Osteoblast (primary cell): ENCODE results near the gene DNAJA2. TPM values are rescaled to one million over a fixed set of nuclear protein-coding genes. Genes with fewer than 3 reads are reported as not detected.

Experiments
- DNase-seq: peaks from one replicate; pipeline ENCODE4 v3.0.0; 2011; ENCODE audit warnings: low spot score, mixed read lengths; ENCODE audit not compliant: insufficient read length; ENCODE audit errors: missing footprints
- H2AFZ ChIP-seq: 2 replicates; pipeline ENCODE4 v1.6.0; 2011; ENCODE audit warnings: mild to moderate bottlenecking, low read length
- H3K27ac ChIP-seq: 2 replicates; pipeline ENCODE4 v1.5.1; 2011; ENCODE audit warnings: mild to moderate bottlenecking, low read depth, low read length, moderate library complexity
- H3K27me3 ChIP-seq: 2 replicates; pipeline ENCODE4 v1.6.0; 2012; ENCODE audit warnings: mild to moderate bottlenecking, control low read depth, inconsistent platforms, low read length, moderate library complexity; ENCODE audit not compliant: insufficient read depth
- H3K36me3 ChIP-seq: 2 replicates; pipeline ENCODE4 v1.5.1; 2011; ENCODE audit warnings: mild to moderate bottlenecking, low read length, control low read depth, moderate library complexity; ENCODE audit not compliant: insufficient read depth
- H3K4me1 ChIP-seq: 2 replicates; pipeline ENCODE4 v1.5.1; 2011; ENCODE audit warnings: mild to moderate bottlenecking, low read length, control low read depth, moderate library complexity; ENCODE audit not compliant: insufficient read depth
- H3K4me2 ChIP-seq: 2 replicates; pipeline ENCODE4 v1.6.0; 2011; ENCODE audit warnings: mild to moderate bottlenecking, low read length; ENCODE audit not compliant: insufficient read depth
- H3K4me3 ChIP-seq: fragments of 200-600 bp; sonication (generic); 3 replicates; pipeline ENCODE4 v1.5.1; 2012; ENCODE audit warnings: mild to moderate bottlenecking, low read length, inconsistent platforms; ENCODE audit not compliant: insufficient read depth
- H3K79me2 ChIP-seq: 2 replicates; pipeline ENCODE4 v1.6.0; 2012; ENCODE audit warnings: mild to moderate bottlenecking, low read length, control low read depth, inconsistent platforms; ENCODE audit not compliant: insufficient read depth
- H3K9me3 ChIP-seq: 2 replicates; pipeline ENCODE4 v1.5.1; 2011; ENCODE audit warnings: low read depth, low read length, control low read depth
- H4K20me1 ChIP-seq: 2 replicates; pipeline ENCODE4 v1.6.0; 2012; ENCODE audit warnings: mild to moderate bottlenecking, low read length, control low read depth; ENCODE audit not compliant: insufficient read depth
- CTCF ChIP-seq: IDR thresholded peaks from 2 replicates; pipeline ENCODE4 v1.5.1; 2011; ENCODE audit warnings: mild to moderate bottlenecking, low read depth, low read length, moderate library complexity; ENCODE audit errors: extremely low read depth
- total RNA-seq: library from RNA; depleted of rRNA; stranded (reverse); fragments of >200 nt; gene quantifications from 2 replicates; pipeline ENCODE4 v1.2.3, GENCODE V29; 2012

DNAJA2 gene
- total RNA-seq, 1 donor, result 83.2 TPM

- no peaks in the 10 kb centered on the region for H3K27me3 ChIP-seq
- H4K20me1 ChIP-seq, result peaks cover 21% of the 10 kb centered on the region
- H2AFZ ChIP-seq, result no peak overlapping the region
- H3K9me3 ChIP-seq, result no peaks in the 10 kb centered on the region
- H3K27ac ChIP-seq, result no peak overlapping the region
- TF ChIP-seq CTCF, result no peak
- no peak overlapping the region for H3K4me3 ChIP-seq
- peaks cover 7% of the 10 kb centered on the region for H3K4me1 ChIP-seq
- no peak overlapping the region for H3K4me2 ChIP-seq
- H3K36me3 ChIP-seq, result peaks cover 77% of the 10 kb centered on the region
- H3K79me2 ChIP-seq, result peaks cover 83% of the 10 kb centered on the region
- no peak for DNase-seq
These were observed 5.4 kb downstream of the DNAJA2 start for GRCh38 chr16:46968063-46968435.

GRCh38 chr16:46962629-46963028 lies 10.8 kb downstream of the DNAJA2 start:
- Histone ChIP-seq H3K27ac (peak overlapping the region; percentile 65), H3K4me1 (peaks cover 15% of the 10 kb centered on the region), H3K79me2 (peaks cover 68% of the 10 kb centered on the region), H3K9me3 (no peaks in the 10 kb centered on the region), H3K4me3 (no peak overlapping the region), H3K4me2 (peak overlapping the region; percentile 1), H4K20me1 (peaks cover 21% of the 10 kb centered on the region), H3K36me3 (peaks cover 89% of the 10 kb centered on the region), H3K27me3 (no peaks in the 10 kb centered on the region), H2AFZ (no peak overlapping the region)
- peak; percentile 74 for DNase-seq
- TF ChIP-seq CTCF, result no peak

- Histone ChIP-seq H3K4me3 (no peak overlapping the region), H3K79me2 (peaks cover 58% of the 10 kb centered on the region), H3K4me2 (peak overlapping the region; percentile 34), H3K36me3 (peaks cover 87% of the 10 kb centered on the region), H3K27ac (peak overlapping the region; percentile 65), H2AFZ (no peak overlapping the region), H3K9me3 (no peaks in the 10 kb centered on the region), H4K20me1 (peaks cover 21% of the 10 kb centered on the region), H3K4me1 (peaks cover 15% of the 10 kb centered on the region), H3K27me3 (no peaks in the 10 kb centered on the region)
- DNase-seq, result no peak
- no peak for TF ChIP-seq CTCF
These were observed 11.8 kb downstream of the DNAJA2 start for GRCh38 chr16:46961373-46962353.

GRCh38 chr16:46954562-46954961 lies 18.9 kb downstream of the DNAJA2 start:
- H3K9me3 ChIP-seq, result no peaks in the 10 kb centered on the region
- no peak for DNase-seq
- peaks cover under 1% of the 10 kb centered on the region for H4K20me1 ChIP-seq
- no peak overlapping the region for H2AFZ ChIP-seq
- H3K27me3 ChIP-seq, result no peaks in the 10 kb centered on the region
- H3K4me2 ChIP-seq, result no peak overlapping the region
- H3K79me2 ChIP-seq, result peaks cover 7% of the 10 kb centered on the region
- H3K36me3 ChIP-seq, result peaks cover 45% of the 10 kb centered on the region
- no peaks in the 10 kb centered on the region for H3K4me1 ChIP-seq
- H3K27ac ChIP-seq, result no peak overlapping the region
- TF ChIP-seq CTCF, result no peak
- H3K4me3 ChIP-seq, result no peak overlapping the region
